GM18520 (cell line): ENCODE data around the gene CC2D2B.
A peak's percentile ranks its signal among the peaks of the same experiment; 100 is the strongest.
"Not testable (repeated sequence)": the region's sequence is repeated elsewhere in the genome, so short reads cannot be mapped to it uniquely, and the experiment has no call there.

Source experiments
- ATAC-seq: cut with Tn5 transposase; IDR thresholded peaks from one replicate; pipeline ENCODE4 v1.9.1; 2021; ENCODE audit not compliant: unreplicated experiment

The CC2D2B gene, protein sequence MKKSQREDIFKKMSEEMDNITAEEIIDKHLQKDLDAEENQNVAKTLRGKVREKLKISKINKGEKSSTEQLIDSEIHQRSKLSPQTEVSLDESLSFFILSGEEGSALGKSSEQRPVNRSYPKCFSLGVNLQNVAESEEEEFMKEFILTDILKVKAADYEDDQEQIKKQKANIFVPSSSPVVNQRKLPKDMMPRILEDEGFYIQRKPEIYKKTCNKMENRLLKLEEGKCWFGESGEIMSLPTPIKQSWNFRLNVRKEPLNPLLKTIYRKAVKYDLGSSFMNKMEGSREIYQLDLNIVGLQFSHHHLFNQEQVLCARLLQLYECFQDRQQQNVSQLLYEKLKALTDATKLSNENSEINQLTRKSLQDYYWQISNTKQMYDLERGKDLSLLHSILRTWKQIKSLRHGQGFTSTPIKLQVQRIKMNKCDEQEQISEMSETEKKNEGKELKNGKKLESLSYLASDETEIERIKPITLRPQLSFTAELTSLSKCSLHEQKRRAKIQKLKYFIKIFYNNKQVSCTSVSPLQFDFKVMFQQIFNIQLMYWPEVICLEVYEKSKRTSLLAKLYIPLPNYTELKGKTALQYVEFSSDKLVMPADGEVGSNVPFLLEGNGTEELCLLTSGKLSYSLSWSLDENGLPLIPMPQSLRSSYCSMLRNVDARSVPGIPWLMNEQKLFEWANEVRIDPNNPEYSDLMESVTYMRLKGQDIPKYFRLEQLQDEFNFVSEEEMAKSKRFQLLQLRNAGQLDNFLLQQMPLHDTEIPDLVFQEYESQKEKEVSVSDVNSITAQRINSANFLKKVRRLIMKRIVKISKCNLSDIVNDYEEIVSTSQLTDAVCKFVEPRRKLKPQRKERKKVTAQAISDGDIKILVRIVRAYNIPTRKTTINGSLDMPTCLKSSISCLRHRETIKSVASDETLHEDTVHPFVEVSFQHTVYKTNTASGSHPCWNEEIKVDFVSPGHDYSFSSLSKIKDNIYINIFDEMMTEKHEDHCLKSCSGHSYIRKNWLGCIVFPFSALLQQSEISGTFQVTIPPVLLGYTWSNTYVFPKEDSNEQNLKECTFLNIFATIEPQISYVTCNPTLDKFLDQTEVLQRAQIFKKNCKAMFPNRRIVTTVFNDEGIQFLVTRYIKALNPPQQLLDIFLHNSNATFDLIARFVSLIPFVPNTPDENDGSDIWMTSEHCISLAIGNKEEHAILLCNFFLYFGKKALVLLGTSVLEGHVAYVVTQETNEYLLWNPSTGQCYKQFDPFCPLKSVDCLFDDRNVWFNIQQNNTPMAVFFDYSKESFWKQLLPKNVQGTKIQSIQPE (N-terminal part only)

DNA sequence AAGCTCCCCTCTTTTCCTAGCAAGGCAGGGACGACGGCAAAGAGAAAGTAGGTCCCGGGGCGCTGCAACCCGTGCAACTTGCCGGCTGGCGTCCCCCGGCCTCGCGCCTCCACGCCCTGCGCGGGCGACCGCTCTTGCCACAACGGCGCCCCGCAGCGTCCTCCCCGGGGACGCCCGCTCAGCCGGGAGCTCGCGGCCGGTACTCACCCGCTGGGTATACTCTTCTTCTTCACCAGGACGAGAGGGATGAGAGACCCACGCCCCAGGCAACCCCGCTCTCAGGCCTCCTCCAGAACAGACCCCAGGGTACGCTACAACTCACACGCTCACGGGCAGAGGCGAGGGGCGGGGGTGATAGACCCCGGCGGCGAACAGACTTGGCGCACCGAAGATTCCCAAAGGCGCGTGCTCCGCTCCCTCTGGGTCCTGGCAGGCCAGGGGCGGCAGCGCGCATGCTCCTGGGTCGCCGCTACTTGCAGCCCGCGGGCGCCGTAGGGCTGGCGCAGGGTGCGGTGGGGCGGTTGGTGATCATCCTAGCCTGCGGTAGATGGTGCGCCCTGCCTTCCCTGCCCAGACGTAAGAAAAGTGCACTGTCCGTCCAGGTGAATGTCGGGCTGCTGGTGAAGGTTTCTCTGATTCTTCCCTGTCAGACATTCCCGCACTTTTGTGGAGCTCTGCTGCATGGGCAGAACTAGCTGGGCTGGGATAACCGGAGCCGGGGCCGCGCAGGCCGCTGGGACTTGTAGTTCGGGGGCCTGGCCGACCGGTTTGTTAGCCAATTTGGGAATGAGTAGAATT, at the start of gene CC2D2B:
CC2D2B (plus strand) TSS at position 520 of the 798 bp plus-strand sequence. CDS start 3,349 bp downstream, outside the sequence.
- peak; percentile 66 for ATAC-seq

GRCh38 chr10:95860166-95860940, 47.4 kb upstream of the CC2D2B start:
- ATAC-seq: no peak

DNA sequence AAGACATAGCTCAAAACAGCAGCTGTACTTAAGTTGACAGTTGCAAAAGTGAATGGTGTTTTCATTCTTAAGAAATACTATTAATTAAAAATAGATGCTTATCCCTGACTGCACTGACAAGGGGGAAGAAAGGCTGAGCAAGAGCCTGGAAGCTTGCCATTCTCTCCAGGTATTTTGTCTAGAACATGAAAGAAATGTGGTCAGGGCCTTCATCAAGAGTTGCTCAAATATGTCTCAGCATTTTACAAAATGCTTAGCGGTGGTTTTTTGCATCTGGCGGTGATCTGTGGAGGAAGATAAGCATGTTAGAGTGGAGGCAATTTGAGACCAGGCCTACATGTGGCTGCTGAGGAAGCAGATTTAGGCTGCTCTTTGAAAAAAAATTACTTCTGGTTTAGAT, 46.4 kb upstream of the CC2D2B start:
- ATAC-seq: no peak

GRCh38 chr10:95864906-95865813, 42.6 kb upstream of the CC2D2B start:
- ATAC-seq: peak; percentile 81

- ATAC-seq: no peak
Observed at GRCh38 chr10:95865814-95866466, 41.8 kb upstream of the CC2D2B start.

- ATAC-seq: no peak
Observed at GRCh38 chr10:95866467-95866842, 41.3 kb upstream of the CC2D2B start.

DNA sequence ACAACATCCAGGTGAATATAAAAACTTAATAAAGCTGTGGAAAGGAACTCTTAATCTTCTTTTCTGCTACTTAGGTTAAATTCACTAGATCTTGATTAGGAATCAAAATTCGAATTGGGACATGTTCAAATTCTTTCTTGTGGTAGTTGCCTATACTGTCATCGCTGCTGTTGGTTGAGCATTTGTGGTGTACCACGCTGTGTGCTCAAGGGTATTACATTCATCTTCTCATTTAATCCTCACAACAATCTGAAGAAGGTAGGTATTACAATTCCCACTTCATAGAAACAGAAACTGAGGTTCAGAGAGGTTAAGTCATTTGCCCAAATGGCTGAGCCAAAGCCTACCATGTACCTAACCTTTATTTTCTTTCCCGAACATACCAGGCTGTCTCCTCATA, 39.9 kb upstream of the CC2D2B start:
- ATAC-seq: no peak

GRCh38 chr10:95872158-95872711, 35.5 kb upstream of the CC2D2B start:
- ATAC-seq: no peak

- no peak for ATAC-seq
Observed at GRCh38 chr10:95873139-95873538, 34.6 kb upstream of the CC2D2B start.

DNA sequence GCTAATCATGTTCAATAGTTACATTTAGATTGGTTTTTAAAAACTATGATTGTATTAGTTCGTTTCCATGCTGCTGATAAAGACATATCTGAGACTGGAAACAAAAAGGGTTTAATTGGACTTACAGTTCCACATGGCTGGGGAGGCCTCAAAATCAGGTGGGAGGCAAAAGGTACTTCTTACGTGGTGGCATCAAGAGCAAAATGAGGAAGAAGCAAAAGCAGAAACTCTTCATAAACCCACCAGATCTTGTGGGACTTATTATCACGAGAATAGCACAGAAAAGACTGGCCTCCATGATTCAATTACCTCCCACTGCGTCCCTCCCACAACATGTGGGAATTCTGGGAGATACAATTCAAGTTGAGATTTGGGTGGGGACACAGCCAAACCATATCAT, 34.1 kb upstream of the CC2D2B start:
- ATAC-seq: no peak

- not testable (repeated sequence) for ATAC-seq
Observed at GRCh38 chr10:95874783-95875182, 33.0 kb upstream of the CC2D2B start.

- ATAC-seq: no peak
Observed at GRCh38 chr10:95876756-95877155, 31.0 kb upstream of the CC2D2B start.

DNA sequence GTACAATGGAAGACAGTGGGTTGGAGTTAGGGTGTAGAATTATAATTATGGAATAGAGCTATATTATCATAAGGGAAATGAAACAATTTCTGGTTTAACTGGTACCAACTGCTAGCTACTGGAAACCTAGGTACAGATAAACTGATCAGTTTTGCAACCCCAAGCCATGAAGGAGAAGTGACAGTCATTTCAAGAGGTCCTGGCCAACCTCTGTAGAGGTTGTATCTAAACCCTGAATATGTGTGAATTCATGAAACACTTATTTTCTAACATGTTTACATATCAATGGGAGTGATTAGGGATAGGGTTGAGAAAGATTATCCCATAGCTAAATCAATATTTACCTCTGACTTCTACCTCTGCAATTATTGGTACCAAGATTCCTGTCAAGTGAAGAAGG, 29.9 kb upstream of the CC2D2B start:
- peak; percentile 57 for ATAC-seq

- no peak for ATAC-seq
Observed at GRCh38 chr10:95880704-95881103, 27.1 kb upstream of the CC2D2B start.

GRCh38 chr10:95881316-95881715, 26.5 kb upstream of the CC2D2B start:
- ATAC-seq: no peak

- ATAC-seq: no peak
Observed at GRCh38 chr10:95889830-95890229, 17.9 kb upstream of the CC2D2B start.

- no peak for ATAC-seq
Observed at GRCh38 chr10:95896071-95896850, 11.5 kb upstream of the CC2D2B start.
